Measurements from ENCODE around the gene PI4KA.
"Not testable (repeated sequence)": the region's sequence is repeated elsewhere in the genome, so short reads cannot be mapped to it uniquely, and the experiment has no call there.

Gene PI4KA

DNA sequence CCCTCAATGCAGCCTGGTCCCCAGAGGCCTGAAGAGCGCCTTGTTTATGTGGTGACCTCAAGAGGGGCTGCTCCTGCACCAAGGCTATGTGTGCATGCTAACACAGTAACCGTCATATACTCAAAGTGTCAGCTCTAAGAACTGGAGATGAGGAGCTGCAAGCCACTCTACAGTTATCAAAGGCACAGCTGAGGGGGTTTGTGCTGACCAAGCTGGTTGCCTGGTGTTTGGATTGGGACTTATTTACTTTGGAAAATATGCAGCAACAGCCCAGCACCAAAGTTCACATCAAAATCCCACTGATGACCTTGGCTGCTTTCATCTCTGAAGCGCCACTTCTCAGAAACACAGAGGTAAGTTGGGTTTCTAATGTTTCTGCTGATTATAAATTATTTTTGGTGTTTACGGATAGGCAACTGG, 84.8 kb downstream of the PI4KA start, which contains the start of gene SERPIND1:
TSS of gene SERPIND1 (plus strand) at position 321 of the 420 bp plus-strand sequence. CDS start 5,200 bp downstream, outside the sequence.
- no peak for DNase-seq

- DNase-seq: no peak
Observed at GRCh38 chr22:20771918-20772625, 86.5 kb downstream of the PI4KA start.

GRCh38 chr22:20769496-20769826, 89.2 kb downstream of the PI4KA start:
- not testable (repeated sequence) for DNase-seq

GRCh38 chr22:20766530-20766929, 92.1 kb downstream of the PI4KA start:
- no peak for DNase-seq

GRCh38 chr22:20765938-20766337, 92.7 kb downstream of the PI4KA start:
- DNase-seq: no peak

GRCh38 chr22:20764729-20765128, 93.9 kb downstream of the PI4KA start:
- no peak for DNase-seq

GRCh38 chr22:20764471-20764720, 94.2 kb downstream of the PI4KA start:
- no peak for DNase-seq

- no peak for DNase-seq
Observed at GRCh38 chr22:20763630-20764470, 94.8 kb downstream of the PI4KA start.

- DNase-seq: no peak
Observed at GRCh38 chr22:20762233-20762796, 96.3 kb downstream of the PI4KA start.

DNA sequence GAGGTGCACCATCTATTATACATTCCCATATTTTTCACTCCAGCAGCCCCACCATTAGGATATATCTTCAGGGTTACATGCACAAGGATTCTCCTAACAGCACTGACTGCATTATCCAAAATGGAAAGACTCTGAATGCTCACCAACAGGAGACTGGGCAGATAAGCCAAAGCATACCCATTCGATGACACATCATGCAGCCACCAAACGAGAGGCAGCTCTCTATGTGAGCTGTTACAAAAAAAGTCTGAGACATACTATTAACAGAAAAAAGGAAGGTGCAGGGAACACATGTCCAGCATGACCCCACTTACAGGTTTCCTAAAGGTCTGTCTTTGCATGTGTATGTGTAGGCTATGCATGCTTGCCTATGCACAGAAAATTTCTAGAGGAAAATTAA, 97.1 kb downstream of the PI4KA start:
- no peak for DNase-seq

- no peak for DNase-seq
Observed at GRCh38 chr22:20760084-20760483, 98.5 kb downstream of the PI4KA start.

- no peak for DNase-seq
Observed at GRCh38 chr22:20758688-20759087, 99.9 kb downstream of the PI4KA start.

GRCh38 chr22:20756846-20757245, 101.8 kb downstream of the PI4KA start:
- DNase-seq: no peak

DNA sequence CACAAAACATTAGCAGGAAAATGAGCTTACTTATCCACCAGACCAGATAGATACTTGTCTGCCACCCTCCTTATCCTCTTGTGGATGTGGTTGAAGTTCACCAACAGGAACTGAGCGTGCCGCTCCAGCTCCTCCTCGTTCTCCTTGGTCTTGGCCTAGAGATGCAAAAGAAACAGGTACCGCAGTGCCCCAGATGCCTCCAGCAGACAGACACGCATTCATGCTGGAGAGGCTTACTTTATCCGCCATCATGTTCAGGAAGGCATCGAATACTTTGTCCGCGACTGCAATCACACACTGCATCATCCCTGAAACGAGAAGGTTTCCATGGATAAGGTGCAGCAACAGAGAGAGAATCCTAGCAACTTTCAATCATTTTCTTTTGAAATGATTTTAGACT, 105.7 kb downstream of the PI4KA start:
- no peak for DNase-seq

GRCh38 chr22:20752104-20752741, 106.4 kb downstream of the PI4KA start:
- no peak for DNase-seq

GRCh38 chr22:20751185-20751851, 107.3 kb downstream of the PI4KA start:
- no peak for DNase-seq

DNA sequence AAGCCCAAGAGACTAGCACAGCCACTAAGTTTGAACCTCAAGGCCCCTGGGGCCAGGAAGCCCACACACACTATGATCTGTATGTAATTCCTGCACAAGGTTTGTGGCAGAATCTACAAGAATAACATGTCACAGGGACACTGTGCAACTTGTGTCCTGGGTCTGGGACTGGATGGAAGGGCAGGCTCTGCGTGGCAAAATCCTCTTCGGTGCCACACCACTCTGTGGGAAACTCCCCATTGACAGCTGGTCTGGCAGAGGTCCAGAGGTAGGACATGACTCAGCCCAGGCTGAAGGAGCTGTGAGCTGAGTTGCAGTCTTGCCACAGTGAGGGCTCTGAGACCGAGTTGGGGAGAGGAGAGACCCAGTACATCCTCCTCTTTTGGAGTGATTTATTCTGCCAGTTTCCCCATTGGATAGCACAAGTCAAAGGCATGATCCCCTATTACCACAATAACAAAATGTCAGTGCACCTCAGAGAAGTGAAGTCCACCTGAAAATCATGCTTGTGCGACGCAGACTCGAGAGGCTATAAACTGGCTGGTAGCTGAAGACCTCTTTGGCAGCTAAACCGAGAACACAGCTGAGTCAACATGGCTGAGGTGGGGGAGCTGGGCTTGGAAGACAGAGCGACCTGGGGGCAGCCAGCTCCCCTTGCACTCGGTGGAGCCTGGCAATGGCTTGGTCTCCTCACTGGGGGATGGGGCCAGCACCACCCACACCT, 108.0 kb downstream of the PI4KA start:
- DNase-seq: no peak

- DNase-seq: no peak
Observed at GRCh38 chr22:20749453-20749852, 109.2 kb downstream of the PI4KA start.

GRCh38 chr22:20748731-20749428, 109.7 kb downstream of the PI4KA start:
- DNase-seq: no peak

DNA sequence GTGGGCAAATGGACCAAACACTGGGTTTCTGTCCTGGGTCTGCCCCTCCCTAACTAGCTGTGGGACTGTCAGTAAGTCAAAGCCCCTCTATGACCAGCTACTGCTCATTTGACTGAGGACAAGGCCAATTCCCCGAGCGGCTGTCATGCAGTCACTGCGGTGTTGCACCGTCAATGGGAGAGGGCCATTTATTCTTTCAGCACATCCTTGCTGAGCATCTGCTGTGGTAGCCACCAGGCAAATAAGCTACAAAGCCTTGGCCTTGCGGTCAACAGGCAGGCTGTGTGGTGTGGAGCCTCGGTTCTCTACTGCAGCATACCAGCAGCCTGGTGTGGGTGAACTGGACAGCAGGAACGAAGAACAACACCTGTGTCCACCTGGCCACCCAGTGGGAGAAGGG, 110.5 kb downstream of the PI4KA start:
- DNase-seq: no peak

DNA sequence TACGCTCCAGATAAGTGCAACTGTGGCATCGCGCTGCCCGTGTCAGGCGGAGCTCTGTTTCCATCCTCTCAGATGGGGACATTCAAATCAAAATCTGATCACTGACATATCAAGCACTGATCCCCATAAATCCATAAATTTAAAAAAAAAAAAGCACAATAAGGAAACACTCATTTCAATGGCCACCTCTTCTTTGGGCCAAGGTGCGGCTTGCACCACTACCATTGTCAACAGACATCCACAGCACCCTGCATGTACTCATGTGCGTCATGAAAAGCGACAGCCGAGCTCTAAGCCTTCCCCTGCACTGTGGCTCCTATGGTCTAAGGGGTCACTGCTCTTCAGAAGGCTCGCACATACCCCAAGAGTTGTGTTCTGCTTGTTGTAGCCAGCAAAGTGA, 111.4 kb downstream of the PI4KA start:
- no peak for DNase-seq

All from NCI-H146 (cell line).